HL-60 (cell line): ENCODE data around the gene SASH1.

Experiments used
- DNase-seq, 2 experiments: peaks; one replicate each; pipeline ENCODE4 v3.0.0-alpha.2; 2010 to 2020; ENCODE audit warnings: low read depth in 1 of 2, low spot score in 1 of 2
- H3K27ac ChIP-seq: fragments of 250-450 bp; sonication (Bioruptor Pico); replicated peaks from 2 replicates; pipeline ENCODE4 v1.5.1; 2020; ENCODE audit warnings: mild to moderate bottlenecking, moderate library complexity
- H3K27me3 ChIP-seq: fragments of 250-450 bp; sonication (Bioruptor Pico); 2 replicates; pipeline ENCODE4 v1.5.1; 2021; ENCODE audit warnings: mild to moderate bottlenecking, moderate library complexity; ENCODE audit not compliant: insufficient read depth, poor library complexity, severe bottlenecking
- H3K4me3 ChIP-seq: replicated peaks from 2 replicates; pipeline ENCODE4 v1.5.1; 2011; ENCODE audit warnings: mild to moderate bottlenecking, control low read depth, low read length; ENCODE audit not compliant: insufficient read depth
- CTCF ChIP-seq: IDR thresholded peaks from one replicate; pipeline ENCODE4 v1.5.1; 2011; ENCODE audit warnings: low read length, control low read depth, inconsistent platforms; ENCODE audit not compliant: insufficient read depth
- GABPA ChIP-seq: IDR thresholded peaks from 2 replicates; pipeline ENCODE4 v1.6.1; 2012; ENCODE audit warnings: low read depth
- POLR2AphosphoS5 ChIP-seq: IDR thresholded peaks from 2 replicates; pipeline ENCODE4 v1.6.1; 2012; ENCODE audit warnings: low read depth
- REST ChIP-seq: IDR thresholded peaks from 2 replicates; pipeline ENCODE4 v1.6.1; 2012; ENCODE audit warnings: low read depth; ENCODE audit not compliant: insufficient replicate concordance
- SPI1 ChIP-seq: IDR thresholded peaks from 2 replicates; pipeline ENCODE4 v1.6.1; 2012; ENCODE audit warnings: low read depth, mild to moderate bottlenecking, borderline replicate concordance

SASH1 gene

GRCh38 chr6:148593130-148593812 lies 250.6 kb downstream of the SASH1 start:
- H3K27me3 ChIP-seq: no peaks in the 10 kb centered on the region
- H3K4me3 ChIP-seq: no peak overlapping the region
- DNase-seq: no peak
- H3K27ac ChIP-seq: no peak overlapping the region
- no peak for TF ChIP-seq REST

- H3K27ac ChIP-seq: no peak overlapping the region
- H3K27me3 ChIP-seq: no peaks in the 10 kb centered on the region
- H3K4me3 ChIP-seq: no peak overlapping the region
- TF ChIP-seq REST (no peak), SPI1 (no peak), CTCF (no peak), POLR2AphosphoS5 (no peak), GABPA (no peak)
- no peak for DNase-seq
Observed at GRCh38 chr6:148593813-148594170, 251.2 kb downstream of the SASH1 start.

GRCh38 chr6:148595550-148595949 lies 252.9 kb downstream of the SASH1 start:
- TF ChIP-seq CTCF (no peak), GABPA (no peak), SPI1 (no peak), REST (no peak), POLR2AphosphoS5 (no peak)
- H3K4me3 ChIP-seq: no peak overlapping the region
- no peaks in the 10 kb centered on the region for H3K27me3 ChIP-seq
- H3K27ac ChIP-seq: no peak overlapping the region
- no peak for DNase-seq
